ENCODE results near the gene ZNF80.

ZNF80 gene

DNA sequence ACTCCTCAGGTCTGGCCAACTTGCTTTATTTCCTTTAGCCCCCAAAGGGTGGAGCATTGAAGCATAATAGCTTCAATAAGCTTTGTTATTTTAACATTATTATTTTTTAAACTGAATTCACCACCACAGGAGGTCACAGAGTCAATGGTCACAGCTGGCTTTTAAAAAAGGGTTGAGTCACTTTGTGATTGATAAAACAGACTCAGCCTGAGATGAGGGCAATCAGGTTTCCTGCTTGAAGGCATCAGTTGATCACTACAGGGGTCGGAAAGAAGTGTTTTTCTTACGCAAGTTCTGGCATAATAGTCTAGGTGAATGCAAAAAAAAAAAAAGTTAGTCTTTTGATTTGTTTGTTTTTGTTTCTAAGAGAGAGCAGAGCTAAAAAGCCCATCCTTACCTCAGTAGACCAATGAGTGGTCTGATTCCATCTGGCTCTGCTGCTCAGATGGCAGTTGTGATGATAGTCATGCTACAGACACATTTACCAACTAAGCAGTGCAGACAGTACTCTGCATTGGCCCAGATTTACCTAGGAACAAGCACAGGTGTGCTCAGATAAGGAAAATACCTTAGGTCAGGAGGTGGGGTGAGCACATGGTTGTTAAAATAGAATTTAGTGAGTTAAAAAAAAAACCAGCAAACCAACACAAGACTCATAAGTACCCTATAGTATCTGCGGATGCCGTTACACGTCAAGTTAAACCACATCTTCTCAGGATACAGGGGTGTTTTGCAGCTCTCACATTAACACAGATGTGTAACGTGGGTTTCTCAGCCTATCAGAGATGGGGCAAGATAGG, 22.6 kb downstream of the ZNF80 start:
- DNase-seq (ENCODE audit: extremely low read depth, low read depth), result no peak
- H3K4me3 ChIP-seq (replicated peaks; ENCODE audit: low read depth, low read length), result peak overlapping the region; percentile 23
- TF ChIP-seq, protein P1, sequence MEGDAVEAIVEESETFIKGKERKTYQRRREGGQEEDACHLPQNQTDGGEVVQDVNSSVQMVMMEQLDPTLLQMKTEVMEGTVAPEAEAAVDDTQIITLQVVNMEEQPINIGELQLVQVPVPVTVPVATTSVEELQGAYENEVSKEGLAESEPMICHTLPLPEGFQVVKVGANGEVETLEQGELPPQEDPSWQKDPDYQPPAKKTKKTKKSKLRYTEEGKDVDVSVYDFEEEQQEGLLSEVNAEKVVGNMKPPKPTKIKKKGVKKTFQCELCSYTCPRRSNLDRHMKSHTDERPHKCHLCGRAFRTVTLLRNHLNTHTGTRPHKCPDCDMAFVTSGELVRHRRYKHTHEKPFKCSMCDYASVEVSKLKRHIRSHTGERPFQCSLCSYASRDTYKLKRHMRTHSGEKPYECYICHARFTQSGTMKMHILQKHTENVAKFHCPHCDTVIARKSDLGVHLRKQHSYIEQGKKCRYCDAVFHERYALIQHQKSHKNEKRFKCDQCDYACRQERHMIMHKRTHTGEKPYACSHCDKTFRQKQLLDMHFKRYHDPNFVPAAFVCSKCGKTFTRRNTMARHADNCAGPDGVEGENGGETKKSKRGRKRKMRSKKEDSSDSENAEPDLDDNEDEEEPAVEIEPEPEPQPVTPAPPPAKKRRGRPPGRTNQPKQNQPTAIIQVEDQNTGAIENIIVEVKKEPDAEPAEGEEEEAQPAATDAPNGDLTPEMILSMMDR (IDR thresholded peaks at IDR 0.05; ENCODE audit: low read depth, low read length, missing control alignments), result no peak

DNA sequence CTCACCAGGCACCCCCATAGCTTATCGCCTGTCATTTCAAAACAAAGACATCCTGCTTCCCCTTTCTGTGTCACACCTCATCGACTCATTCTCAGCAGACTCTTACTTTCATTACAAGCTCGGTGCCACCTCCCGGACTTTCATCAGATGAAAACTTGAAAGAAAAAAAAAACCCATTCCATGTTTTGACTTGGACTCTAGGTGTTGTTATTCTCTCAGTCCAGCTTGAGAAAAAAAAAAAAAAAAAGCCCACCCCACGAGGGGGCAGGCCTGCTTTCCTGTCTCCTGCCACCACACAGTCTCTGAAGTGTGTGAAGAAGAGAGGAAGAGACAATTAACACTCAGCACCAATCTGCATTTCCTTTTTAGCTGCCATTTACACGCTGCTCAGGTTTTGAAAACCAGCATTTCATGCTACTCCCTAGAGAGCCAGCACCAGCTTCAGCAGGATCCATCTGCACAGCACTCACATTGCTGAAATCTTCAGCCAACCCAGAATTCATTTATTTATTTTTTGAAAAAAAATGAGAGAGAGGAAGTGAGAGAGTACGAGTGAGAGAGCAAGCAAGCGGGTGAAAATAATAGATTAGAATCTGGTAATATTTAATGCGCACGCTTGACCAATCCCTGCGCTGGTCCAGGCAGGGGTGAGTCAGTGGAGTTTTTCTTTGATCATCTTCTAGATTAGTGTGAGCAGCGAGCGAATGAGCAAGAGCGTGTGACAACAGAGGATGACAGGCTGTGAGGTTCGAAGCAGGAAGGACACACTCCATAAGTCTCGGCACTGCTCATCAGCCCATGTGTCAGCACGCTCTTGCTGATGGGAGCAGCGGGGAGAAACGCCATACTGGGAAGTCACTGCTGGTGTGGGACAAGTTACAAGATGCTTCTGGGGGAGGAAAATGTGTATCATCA, 23.5 kb downstream of the ZNF80 start:
- H3K4me3 ChIP-seq (replicated peaks; ENCODE audit: low read depth, low read length), result peak overlapping the region; percentile 23
- TF ChIP-seq, protein P1 (IDR thresholded peaks at IDR 0.05; ENCODE audit: low read depth, low read length, missing control alignments), result no peak
- peak; percentile 61 for DNase-seq (ENCODE audit: extremely low read depth, low read depth)

DNA sequence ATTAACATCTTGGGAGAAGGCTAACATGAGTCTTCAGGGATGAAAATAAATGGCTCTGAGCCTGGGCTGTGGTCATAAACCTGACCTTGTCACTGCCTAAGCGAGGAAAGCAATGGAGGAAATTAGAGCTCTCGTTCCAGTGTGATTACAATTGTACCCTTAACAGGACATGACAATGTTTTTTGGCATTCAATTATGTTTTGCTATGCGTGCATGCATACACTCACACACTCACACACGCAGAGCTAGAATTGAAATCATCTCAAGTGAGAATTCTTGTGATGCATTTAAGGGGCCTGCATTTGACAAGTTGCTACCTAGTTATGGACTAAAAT, 24.1 kb downstream of the ZNF80 start:
- no peak for DNase-seq (ENCODE audit: extremely low read depth, low read depth)
- TF ChIP-seq, protein P1 (IDR thresholded peaks at IDR 0.05; ENCODE audit: low read depth, low read length, missing control alignments), result no peak
- H3K4me3 ChIP-seq (replicated peaks; ENCODE audit: low read depth, low read length), result no peak overlapping the region

DNA sequence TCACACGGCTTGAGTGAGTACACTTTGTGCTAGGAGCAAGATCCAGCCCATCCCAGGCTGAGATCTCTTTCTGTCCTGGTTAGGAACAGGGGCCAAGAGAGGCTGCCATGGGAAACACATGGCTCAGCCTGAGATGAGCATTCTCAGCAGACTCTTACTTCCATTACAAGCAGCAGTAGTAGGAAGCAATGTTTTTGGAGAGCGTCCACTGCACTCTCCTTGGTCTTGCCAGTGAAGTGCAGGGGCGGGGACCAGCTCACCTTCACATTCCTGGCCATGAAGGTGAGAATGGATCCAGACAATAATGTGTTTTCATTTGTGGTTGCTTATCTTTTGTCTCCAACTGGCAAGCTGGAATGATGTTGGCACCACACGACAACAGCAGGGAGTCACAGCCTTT, 24.7 kb downstream of the ZNF80 start:
- H3K4me3 ChIP-seq (replicated peaks; ENCODE audit: low read depth, low read length), result no peak overlapping the region
- TF ChIP-seq, protein P1 (IDR thresholded peaks at IDR 0.05; ENCODE audit: low read depth, low read length, missing control alignments), result no peak
- DNase-seq (ENCODE audit: extremely low read depth, low read depth), result no peak

DNA sequence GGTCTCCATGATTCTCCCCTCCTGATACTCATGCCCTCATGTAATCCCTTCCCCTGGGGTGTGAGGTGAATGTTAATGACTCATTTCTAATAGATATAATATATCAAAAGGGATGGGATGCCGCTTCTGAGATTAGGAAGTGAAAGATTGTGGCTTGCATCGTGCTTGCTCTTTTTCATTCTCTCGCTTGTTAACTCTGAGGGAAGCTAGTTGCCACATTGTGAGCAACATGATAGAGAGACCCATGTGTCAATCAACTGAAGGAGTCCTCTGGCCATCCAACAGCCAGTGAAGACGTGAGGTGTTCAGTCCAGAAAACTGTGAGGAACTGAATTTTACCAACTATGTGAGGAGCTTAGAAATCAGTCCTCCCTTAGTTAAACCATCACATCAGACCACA, 29.6 kb downstream of the ZNF80 start:
- no peak overlapping the region for H3K4me3 ChIP-seq (replicated peaks; ENCODE audit: low read depth, low read length)
- TF ChIP-seq, protein P1 (IDR thresholded peaks at IDR 0.05; ENCODE audit: low read depth, low read length, missing control alignments), result no peak
- no peak for DNase-seq (ENCODE audit: extremely low read depth, low read depth)

DNA sequence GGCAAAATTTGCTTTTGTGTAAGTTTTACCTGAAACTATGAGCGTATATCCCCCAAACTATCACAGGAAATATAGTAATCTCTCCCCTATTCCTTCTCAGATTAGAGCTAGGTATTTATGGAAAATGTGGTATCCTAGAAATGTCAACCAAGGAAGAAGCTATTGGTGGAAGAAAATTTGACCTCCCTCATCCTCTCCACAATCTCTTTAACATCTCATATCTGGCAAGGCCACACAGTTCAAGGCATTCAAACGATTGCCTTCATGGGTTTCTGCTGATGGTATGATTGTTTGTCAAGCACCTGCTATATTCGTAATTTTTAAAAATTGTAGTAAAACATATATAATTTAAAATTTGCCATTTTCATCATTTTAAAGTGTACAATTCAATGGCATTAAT, 31.0 kb downstream of the ZNF80 start:
- DNase-seq (ENCODE audit: extremely low read depth, low read depth), result no peak
- TF ChIP-seq, protein P1 (IDR thresholded peaks at IDR 0.05; ENCODE audit: low read depth, low read length, missing control alignments), result no peak
- no peak overlapping the region for H3K4me3 ChIP-seq (replicated peaks; ENCODE audit: low read depth, low read length)
